CD4-positive, alpha-beta T cell treated with Interleukin-4 for 4 hours (primary cell): ENCODE results near the gene EXOC2.

Experiments used
- DNase-seq: peaks from one replicate; pipeline ENCODE4 v3.0.0-alpha.2; 2020

EXOC2 gene

DNA sequence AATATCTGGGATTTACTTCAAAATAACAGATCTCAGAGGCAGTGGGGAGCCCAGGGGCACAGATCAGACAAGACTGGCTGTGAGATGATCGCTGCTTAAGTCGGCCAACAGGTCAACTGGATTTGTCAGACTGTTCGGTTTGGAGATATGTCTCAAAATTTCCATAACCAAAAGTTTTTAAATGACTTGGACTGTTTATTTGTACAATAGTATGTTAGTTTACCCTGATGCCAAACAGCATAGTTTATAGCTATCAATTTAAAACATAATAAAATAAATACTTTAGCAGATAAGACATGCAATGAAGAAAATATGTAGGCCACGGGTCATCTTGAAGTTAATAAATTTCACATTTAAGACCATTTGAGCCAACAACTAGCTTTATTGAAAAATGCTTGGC lies 174.7 kb downstream of the EXOC2 start:
- DNase-seq: no peak

DNA sequence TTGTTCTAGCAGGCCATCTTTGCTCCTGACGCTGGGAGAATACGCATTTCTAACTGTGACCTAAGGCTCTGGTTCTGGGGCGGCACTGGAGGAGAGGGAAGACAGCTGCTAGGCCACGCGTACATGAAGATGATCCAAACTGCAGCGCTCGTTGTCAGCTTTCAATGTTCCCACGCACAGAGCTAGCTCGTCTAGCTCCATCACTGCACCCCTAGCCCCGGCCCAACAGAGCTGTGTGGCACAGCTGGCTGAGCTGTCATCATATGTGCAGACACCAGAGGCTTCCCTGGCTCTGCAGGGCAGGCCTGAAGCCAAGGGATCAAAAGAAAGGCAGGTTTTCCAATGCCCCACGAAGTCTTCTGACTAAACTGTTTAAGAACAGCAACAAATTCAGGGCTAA lies 176.7 kb downstream of the EXOC2 start:
- no peak for DNase-seq

DNA sequence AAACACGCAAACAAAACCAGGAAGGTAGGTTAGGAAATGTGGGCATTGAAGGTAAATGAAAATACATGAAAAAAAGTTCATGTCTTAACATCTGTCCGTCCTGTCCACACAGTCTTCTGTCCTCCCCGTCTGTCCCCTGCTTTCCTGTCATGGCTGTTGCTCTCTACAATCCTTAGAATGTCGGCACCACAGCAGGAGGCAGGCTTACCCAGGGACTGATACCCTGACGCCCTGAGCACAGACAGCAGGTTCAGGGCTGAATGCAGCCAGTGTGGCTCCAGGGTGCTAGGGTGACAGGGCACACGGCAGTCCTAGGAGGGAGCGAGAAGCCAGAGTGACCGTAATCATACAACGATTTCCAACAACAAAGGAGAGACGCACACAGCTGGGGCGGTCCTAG lies 177.7 kb downstream of the EXOC2 start:
- no peak for DNase-seq

DNA sequence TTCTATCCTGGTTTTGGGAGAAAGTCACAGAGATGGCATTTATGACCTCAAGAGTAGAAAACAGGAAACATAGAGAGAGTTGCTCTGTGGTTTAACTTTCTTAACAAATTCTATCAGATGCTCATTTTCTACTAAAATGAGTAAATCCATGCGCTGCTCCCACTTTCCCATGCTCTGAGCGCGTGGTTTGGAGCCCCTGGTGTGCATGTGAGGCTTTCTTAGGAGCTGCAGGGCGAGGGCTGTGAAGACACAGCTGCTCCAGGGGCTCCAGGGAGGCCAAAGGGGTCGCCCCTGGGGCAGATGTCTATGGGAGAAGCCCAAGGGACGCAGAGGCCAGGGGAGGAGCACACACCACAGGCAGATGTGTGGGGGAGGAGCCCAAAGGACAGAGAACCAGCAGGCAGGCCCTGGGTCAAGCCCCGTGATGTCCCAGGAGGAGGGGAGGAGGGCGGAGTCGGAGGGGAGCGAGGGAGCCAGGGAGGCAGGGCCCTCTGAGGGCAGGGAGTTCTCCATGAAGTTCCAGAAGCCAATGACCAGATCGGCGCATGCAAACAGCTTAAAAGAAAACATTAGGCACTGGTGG lies 178.5 kb downstream of the EXOC2 start:
- DNase-seq: no peak

DNA sequence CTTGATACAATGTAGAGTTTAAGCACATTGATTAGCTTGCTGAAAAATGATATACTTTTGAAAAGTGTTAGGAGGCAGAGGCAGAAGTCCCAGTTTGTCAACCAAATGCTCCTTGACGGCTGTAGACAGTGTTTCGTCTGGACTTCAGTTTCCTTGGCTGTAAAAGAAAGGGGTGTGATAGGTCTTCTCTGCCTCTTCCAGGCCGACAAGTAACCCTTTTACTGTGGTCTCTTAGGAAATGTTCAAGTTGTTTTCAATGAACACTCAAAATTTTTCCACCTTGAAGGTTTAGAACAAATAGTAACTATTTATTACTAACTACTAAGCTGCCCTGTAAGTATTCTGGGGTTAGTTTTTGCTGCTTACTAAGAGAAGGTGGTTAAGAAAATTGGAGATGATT lies 179.0 kb downstream of the EXOC2 start:
- no peak for DNase-seq

DNA sequence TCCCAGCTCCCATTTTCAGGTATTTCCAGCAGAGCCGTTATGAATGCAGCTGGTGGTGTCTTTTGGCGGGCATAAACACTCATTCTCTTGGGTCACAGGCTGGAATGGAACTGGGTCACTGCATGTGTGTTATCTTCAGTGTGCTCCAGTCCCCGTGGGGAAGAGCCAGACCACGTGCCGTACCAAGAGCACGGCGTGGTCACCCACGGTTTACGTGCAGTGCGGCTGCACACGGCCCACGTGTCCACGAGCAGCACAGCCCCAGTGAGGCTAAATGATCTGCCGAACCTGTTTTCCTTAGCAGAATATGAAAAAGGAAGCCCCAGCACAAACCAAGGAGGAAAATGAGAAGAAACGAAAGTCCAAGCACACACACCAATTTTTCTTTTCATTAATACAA lies 179.9 kb downstream of the EXOC2 start:
- no peak for DNase-seq

DNA sequence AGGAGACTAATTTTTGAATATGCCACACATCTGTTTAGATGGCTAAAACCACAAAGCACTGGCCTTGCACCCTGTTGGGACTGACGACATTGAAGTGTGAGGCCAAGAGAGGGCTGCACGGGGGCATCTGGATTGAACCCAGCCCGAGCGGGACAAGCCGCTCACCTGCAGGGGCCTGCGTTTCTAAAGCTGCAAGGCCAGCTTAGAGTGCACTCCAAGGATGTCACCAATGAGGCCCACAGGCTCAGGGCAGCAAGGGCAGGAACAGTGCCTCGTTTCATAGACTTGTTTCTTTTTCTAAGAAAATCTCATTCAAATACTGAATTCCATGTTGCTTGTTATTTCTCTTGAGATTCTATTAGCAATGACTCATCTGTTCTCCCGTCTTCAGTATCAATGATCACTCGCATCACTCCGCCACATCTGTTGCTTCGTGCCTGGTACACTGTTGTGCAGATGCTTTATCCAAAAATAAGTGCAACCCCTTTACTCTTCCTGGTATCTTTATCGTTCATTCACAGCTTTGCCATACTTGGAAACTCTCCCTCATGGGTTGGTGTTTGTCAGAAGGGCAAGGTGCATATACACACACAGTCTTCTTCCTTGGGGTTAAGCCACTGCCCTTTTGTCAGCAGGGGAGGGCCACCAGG lies 181.3 kb downstream of the EXOC2 start:
- no peak for DNase-seq

DNA sequence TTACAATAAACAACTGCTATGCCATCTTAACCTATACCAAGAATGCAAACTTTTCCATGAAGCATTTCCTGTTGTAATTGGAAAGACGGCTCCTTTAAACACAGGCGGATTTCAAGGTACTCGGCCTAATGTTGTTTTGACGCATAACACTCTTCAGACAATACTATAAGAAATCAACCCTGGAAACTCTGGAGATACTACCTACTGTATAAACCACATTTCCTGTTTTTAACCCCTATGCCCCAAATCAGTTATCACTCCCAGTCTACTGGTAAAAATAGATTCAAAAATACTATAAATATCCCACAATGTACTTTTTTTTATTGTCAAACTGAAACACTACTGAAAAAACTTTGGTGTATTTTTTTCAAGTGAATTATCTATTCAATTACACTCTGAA lies 183.3 kb downstream of the EXOC2 start:
- peak; percentile 46 for DNase-seq

DNA sequence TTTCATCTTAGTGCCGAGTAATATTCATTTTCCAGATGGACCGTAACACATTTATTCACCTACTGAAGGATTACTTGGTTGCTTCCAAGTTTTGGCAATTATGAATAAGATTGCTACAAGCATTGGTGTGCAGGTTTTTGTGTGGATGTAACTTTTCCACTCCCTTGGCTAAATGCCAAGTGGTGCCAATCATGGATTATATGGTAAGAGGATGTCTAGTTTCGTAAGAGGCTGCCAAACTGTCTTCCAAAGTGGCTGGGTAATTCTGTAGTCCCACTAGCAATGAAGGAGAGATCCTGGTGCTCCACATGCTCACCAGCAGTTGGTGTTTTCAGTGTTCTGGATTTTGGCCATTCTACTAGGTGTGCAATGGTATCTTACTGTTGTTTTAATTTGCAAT lies 184.3 kb downstream of the EXOC2 start:
- no peak for DNase-seq

DNA sequence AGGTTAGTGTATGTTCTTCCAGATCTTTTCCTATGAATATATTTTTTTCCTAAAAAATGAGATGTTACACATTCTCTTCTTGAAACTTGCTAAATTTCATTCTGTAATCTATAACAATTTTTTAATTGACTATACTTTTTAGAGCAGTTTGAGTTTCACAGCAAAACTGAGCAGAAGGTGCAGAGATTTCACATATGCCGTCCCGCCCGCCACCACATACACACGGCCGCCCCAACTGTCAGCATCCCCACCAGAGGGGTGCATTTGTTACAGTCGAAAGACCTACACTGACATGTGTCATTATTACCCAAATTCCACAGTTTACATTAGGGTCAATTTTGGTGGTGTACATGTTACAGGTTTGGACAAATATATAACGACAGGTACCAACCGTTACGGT lies 184.9 kb downstream of the EXOC2 start:
- DNase-seq: no peak

DNA sequence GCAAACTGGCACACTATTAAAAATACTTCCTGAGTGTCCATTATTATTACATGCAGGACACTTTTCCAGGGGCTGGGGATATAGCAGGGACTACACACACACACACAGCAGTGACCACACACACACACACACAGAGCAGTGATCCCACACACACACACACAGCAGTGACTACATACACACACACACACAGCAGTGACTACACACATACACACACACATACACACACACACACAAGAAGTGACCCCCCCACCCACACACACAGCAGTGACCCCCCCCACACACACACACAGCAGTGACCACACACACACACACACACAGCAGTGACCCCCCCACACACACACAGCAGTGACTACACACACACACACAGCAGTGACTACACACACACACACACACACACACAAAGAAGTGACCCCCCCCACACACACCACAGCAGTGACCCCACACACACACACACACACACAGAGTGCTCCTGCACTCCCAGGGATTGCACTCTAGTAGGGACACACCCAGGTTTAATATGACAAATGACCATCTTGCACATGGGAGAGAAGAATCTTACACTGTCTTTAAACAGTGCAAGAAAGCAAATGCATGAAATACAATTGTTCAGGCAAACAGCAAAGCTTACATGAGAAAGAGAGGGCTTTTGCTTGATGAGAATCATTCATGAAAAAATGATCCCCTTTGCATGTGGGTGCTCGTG lies 185.9 kb downstream of the EXOC2 start:
- no peak for DNase-seq

DNA sequence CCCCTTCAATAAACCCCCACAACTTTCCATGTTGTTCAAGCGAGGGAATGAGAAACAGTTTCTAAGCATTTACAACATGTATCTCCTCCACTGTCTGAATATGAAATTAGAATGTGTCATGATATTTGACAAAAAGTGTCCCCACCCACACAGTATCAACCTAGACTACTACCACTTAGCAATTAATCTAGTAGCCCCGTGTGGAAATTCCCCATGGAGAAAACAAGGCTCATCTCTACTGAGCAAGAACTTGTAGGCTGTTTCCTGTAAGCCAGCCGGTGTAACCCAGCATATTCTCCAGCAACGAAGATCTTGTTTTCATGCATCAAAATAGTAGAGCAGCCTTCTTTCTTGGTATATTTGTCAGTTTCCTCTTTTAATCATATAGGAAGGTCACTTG lies 186.4 kb downstream of the EXOC2 start:
- peak; percentile 23 for DNase-seq

DNA sequence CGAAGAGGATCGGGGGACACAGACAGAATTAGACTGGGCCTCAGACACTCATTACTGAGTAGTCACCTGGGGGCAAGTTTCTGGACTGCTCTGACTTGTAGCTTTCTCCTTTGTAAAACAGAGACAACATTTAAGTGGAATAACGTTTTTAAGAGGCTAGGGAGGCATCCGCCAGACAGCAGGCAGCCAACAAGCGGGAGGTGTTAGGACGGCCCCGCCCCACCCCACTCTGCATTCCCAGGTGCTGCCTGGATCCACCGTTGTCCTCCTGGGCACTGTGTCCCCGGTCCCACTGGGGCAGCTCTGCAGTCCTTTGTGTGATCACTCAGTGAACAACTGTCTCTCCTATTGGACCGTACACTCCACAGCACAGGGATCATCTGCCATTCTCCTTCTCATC lies 187.6 kb downstream of the EXOC2 start:
- DNase-seq: no peak

DNA sequence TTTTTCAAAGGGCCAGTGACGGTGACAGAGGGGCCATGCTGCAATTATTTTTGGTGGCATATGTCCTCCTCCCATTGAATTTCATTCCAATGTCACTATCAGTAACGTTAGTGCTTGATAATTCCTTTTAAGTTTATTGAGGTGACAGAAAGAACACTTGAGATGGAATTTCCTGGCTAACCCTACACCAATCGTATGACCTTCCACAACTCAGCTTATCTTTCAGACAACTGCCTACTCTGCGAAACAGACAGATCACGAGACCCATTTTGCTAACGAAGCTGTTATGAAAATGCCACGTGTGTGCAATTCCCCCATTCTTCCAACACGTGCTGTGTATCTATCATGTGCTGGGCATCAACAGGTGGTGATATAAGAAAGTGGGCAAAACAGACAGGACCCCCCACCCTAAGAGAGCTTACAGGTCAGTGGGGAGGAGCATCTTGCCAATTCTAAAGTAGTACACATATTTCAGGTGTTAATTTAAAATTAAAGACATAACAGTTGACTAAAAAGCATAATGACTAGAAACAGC lies 188.4 kb downstream of the EXOC2 start:
- DNase-seq: no peak

DNA sequence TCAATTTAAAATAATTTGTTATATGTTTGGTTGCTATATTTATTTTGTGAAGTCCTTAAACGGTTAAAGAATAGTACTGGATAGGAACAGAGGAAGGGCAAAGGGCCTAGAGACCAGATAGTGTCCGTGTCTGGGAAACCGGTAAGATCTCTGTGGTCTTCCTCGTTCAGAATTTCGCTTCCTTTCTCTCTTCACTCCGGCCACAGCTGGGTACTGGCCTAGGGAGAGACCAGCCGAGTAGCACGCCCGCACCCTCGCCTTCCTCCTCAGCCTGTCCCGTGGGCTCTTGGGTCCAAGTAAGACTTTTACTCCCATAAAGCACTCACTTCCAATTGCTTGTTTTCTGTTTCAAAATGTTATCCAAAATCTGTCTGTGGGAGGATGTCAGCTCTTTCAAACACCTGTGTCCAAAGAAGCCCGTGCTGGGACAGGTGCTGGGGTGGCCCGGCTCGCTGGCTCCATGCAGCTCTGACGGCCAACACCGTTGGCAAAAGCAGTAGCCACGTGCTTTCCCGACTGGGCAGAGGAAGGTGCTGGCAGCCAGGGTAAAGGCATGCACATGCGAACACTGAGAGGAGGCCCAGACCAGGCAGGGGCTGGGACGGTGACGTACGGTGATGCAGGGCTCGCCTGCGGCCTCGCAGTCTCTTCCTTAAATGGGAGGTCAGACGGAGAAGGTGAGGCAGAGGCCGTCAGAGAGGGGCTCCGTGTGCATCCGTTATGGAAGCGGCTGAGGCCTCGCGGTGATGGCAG lies 189.2 kb downstream of the EXOC2 start:
- DNase-seq: no peak

DNA sequence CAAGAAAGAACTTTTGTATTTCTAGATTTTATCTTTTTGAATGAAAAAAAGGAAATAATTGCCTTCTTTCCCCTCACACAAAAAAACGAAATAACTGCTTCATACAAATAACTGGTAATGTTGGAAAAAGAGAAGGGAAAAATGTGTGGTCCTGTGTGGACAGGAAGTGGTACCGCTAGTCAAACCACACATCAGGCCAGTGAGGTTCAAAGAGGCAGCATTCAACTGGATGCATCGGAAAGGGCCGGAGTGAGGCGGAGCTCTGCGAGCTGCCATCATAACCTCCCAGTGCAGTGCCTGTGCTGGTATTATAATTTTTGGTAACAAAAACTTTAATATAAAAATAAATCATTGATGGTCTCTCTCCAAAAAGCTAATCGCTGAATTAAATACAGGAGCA lies 190.2 kb downstream of the EXOC2 start:
- no peak for DNase-seq

DNA sequence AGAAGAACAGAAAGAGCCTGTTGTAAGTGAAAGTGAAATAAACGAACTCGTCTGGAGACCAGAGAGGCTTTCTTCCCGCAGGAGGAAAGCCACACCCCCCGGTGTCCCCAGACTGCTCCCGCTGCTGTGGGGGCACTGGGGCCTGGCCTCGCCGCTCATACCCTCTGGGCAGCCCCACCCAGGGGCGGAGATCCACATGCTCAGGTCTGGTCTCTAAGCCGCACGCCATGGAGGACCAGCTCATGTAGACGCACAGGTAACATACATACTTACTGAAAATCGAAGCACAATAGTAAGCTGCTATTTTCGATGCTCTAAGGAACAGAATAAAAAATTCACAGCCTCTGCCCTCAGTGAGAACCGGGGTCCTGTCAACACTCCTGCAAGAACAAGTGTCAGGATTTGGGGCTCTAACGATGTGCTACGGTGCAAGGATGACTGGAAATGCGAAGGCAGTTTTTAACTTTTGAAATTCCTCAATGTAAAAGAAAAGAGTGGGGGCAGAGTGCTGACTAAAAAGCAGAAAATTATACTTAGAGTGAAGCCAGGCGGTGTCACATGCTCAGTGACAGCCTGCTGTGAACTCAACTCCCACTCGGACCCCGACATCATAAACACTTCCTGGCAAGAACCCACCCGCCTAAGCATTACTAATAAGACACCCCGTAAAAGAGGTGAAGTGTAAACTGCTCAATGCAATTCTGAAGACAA lies 190.9 kb downstream of the EXOC2 start:
- DNase-seq: peak; percentile 45

DNA sequence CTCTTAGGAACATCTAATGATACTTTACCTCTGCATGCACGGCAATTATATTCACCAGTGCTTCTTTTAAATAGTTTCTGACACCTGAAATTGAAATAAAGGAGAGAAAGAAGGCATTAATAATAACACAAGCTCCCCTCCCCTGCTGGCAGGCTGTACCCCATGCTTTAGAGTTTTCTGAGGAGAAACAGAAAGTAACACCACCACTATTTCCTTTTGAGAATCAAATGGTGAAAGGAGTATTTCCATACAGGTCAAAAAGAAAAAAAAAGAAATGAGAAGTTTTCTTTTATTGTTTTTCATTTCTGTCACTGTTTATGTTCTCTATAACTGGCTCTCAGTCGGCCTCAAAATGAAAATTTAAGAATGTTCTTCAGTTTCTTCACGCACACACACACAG lies 193.3 kb downstream of the EXOC2 start:
- peak; percentile 34 for DNase-seq

DNA sequence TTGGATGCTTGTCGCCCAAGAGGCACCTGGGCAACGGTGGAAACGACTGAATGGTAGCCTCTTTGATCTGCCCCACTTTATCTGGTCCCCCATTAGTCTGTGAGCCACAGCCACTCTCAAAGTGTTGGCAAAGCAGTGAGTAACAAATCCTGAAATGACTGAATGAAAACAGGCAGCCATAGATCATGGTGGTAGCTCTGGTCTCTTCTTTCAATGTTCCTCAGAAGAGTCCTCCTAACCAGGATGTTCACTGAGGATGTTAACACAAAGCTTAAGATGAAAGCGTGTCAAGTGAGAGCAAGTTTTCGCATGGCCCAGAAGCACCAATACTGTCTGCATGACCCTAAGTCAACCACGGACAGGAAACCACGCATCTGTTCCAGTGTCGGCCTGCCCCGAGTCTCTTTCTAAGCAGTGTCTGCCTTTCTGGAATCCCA lies 194.1 kb downstream of the EXOC2 start:
- peak; percentile 41 for DNase-seq

DNA sequence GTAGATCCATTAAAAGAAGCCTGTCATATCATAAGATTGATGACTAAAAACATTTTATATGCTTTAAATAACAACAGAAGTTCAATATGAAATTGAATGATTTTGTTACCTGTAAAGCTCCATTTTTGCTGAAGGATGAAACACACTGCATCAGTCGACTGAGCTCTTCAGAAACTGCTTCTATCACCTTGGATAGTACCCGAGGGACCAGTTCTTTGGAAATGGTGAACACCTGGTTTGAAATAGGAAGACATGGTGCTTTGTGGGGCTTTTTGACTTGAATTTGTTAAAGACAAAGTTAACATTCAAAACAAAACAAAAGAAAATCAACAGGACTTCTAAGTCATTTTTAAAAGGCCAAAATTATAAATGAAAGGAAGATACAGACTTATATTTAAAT lies 195.7 kb downstream of the EXOC2 start:
- no peak for DNase-seq

DNA sequence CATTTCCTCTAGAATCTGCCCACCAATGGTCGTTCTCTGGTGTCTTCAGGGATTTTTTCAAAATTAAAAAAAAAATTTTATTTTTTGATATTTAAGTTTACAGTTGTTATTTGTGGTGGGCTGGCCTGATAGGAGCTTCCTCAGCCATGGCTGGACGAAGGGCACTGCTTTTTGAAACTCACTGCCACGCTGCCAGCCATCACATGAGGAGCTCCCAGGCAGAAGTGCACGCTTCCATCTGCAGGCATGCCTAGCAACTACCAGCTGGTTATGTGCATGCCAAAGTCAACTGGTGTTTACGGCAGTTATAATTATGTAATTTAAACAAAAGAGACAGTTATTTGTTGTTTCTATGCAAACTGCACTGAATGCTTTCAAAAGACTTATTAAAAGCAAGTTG lies 196.3 kb downstream of the EXOC2 start:
- no peak for DNase-seq

DNA sequence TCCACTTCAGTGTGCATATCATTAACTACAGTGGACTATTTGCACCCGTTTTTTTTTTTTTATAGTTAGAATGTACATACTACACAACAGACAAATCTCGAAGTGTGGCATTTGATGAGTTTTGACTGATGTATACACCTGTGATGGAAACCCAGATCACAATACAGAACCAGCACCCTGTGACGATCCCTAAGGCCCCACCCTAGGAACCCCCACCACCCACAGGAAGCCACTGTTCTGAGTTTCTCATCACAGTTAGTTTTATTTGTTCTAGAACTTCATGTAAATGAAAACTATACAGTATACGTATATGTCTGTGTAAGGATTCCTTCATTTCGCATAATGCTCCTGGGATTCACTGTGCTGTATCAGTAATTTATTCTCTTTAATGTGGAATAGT lies 198.5 kb downstream of the EXOC2 start:
- DNase-seq: no peak

DNA sequence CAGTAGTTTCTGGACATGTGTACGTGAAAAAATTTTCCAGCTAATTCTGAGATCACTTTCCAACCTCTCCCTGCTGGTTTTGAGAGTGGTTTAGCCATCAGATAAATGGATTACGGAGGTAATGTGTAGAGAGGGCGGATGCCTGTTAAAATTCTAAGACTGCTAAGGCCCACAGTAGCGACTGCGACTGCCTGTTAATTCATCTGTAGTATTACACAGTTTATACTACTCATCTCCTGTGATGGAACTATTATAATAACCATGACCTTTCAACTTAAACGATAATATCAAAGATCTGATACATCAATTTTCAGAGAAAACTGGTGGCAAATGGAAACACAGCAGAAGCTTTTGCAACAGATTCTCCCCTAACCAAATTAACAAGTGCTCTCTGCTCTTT lies 199.1 kb downstream of the EXOC2 start:
- no peak for DNase-seq
